GM12878 (cell line): ENCODE measurements around the gene MRPL22. TPM values are rescaled to one million over a fixed set of nuclear protein-coding genes. Genes with fewer than 3 reads are reported as not detected.

Experiments used
- ATAC-seq: fragments of 200-7000 bp; cut with Tn5 transposase; 3 replicates; pipeline ENCODE4 v1.9.1; 2020; ENCODE audit warnings: mild to moderate bottlenecking, moderate library complexity
- BruUV-seq: library from RNA; stranded (reverse); fragments of 400-500 nt; replicated peaks from 2 replicates; lab custom pipeline; 2021; lab: Mats Ljungman, UMichigan
- CTCF ChIA-PET: fragments of 300-600 bp; sonication (Branson Sonifier 250); formaldehyde crosslinking; extraction: SDS; loops from one replicate; lab custom pipeline; 2021; ENCODE audit warnings: inconsistent platforms; lab: Yijun Ruan, JAX
- POLR2A ChIA-PET: fragments of 350-600 bp; formaldehyde crosslinking; extraction: SDS; loops from one replicate; lab custom pipeline; 2021; ENCODE audit warnings: inconsistent platforms; lab: Charles Lee
- RAD21 ChIA-PET: fragments of 300-600 bp; sonication (Branson Sonifier 250); formaldehyde crosslinking; loops from one replicate; lab custom pipeline; 2023; ENCODE audit warnings: antibody characterized with exemption; ENCODE audit not compliant: unreplicated experiment; lab: Charles Lee
- SMC1A ChIA-PET: fragments of 300-600 bp; sonication (Branson Sonifier 250); formaldehyde crosslinking; loops from one replicate; lab custom pipeline; 2023; ENCODE audit not compliant: unreplicated experiment, uncharacterized antibody; lab: Charles Lee
- DNase-seq: peaks from one replicate; pipeline ENCODE4 v3.0.0-alpha.2; 2011; ENCODE audit warnings: low read depth, low spot score
- FAIRE-seq: peaks from 3 replicates; lab custom pipeline; 2011; peaks lifted over from hg19 to GRCh38; lab: Jason Lieb, UNC
- H2AFZ ChIP-seq: 2 replicates; pipeline ENCODE4 v1.6.0; 2011; ENCODE audit warnings: low read depth, low read length, control low read depth; ENCODE audit not compliant: control insufficient read depth
- H3K27ac ChIP-seq: 2 replicates; pipeline ENCODE4 v1.5.1; 2011; ENCODE audit warnings: control low read depth; ENCODE audit not compliant: control insufficient read depth, insufficient read depth
- H3K27me3 ChIP-seq, 2 experiments: replicated peaks in 1 of 2; 2 replicates each; pipeline versions ENCODE4 v1.6.0 to v1.6.1; 2011; ENCODE audit warnings: low read length in 1 of 2; ENCODE audit not compliant: control insufficient read depth in 2 of 2, insufficient read depth in 2 of 2
- H3K36me3 ChIP-seq, 2 experiments: 2 replicates each; pipeline ENCODE4 v1.5.1; 2011; ENCODE audit warnings: low read length in 1 of 2; ENCODE audit not compliant: control insufficient read depth in 2 of 2, insufficient read depth in 2 of 2
- H3K4me1 ChIP-seq: 2 replicates; pipeline ENCODE4 v1.6.1; 2011; ENCODE audit warnings: mild to moderate bottlenecking, low read length, moderate library complexity, mixed read lengths; ENCODE audit not compliant: control insufficient read depth, insufficient read depth
- H3K4me2 ChIP-seq: 2 replicates; pipeline ENCODE4 v1.6.0; 2011; ENCODE audit warnings: control low read depth; ENCODE audit not compliant: control insufficient read depth, insufficient read depth
- H3K4me3 ChIP-seq: fragments of 200-600 bp; sonication (generic); 2 replicates; pipeline ENCODE4 v1.5.1; 2016
- H3K79me2 ChIP-seq: 2 replicates; pipeline ENCODE4 v1.6.0; 2011; ENCODE audit warnings: low read length; ENCODE audit not compliant: control insufficient read depth, insufficient read depth
- H3K9ac ChIP-seq: 2 replicates; pipeline ENCODE4 v1.8.0; 2011; ENCODE audit warnings: low read length, control low read depth, mixed read lengths; ENCODE audit not compliant: control insufficient read depth, insufficient read depth
- H3K9me3 ChIP-seq: replicated peaks from 3 replicates; pipeline ENCODE4 v1.5.1; 2011; ENCODE audit warnings: mild to moderate bottlenecking, low read length; ENCODE audit not compliant: control insufficient read depth, insufficient read depth
- H4K20me1 ChIP-seq: 2 replicates; pipeline ENCODE4 v1.6.0; 2011; ENCODE audit not compliant: control insufficient read depth, insufficient read depth
- BRCA1 ChIP-seq: IDR thresholded peaks from 2 replicates; pipeline ENCODE4 v1.6.1; 2011; ENCODE audit warnings: low read depth, low read length, improper control_type of control experiment
- DPF2 ChIP-seq: fragments of 450-650 bp; IDR thresholded peaks from 2 replicates; pipeline ENCODE4 v1.6.1; 2017; ENCODE audit warnings: mild to moderate bottlenecking
- HDAC2 ChIP-seq: fragments of 200-600 bp; sonication (generic); IDR thresholded peaks from 2 replicates; pipeline ENCODE4 v1.6.1; 2017
- HDGF ChIP-seq: fragments of 450-650 bp; IDR thresholded peaks from 2 replicates; pipeline ENCODE4 v1.6.1; 2016; ENCODE audit warnings: antibody characterized with exemption
- MEF2B ChIP-seq: fragments of 450-650 bp; IDR thresholded peaks from 2 replicates; pipeline ENCODE4 v1.6.1; 2018; ENCODE audit warnings: mild to moderate bottlenecking, moderate library complexity; ENCODE audit not compliant: partially characterized antibody, poor library complexity, severe bottlenecking
- MTA3 ChIP-seq: IDR thresholded peaks from 2 replicates; pipeline ENCODE4 v1.6.1; 2012; ENCODE audit warnings: low read length, inconsistent platforms, borderline replicate concordance
- NFYB ChIP-seq: IDR thresholded peaks from 2 replicates; pipeline ENCODE4 v1.6.1; 2011; ENCODE audit warnings: low read depth, mild to moderate bottlenecking, low read length, improper control_type of control experiment, moderate library complexity; ENCODE audit not compliant: insufficient read depth
- POU2F2 ChIP-seq: IDR thresholded peaks from 3 replicates; pipeline ENCODE4 v1.6.1; 2011; ENCODE audit warnings: low read depth, mild to moderate bottlenecking, low read length, borderline replicate concordance
- SMAD1 ChIP-seq: fragments of 450-650 bp; IDR thresholded peaks from 2 replicates; pipeline ENCODE4 v1.6.1; 2018; ENCODE audit warnings: mild to moderate bottlenecking, low read depth; ENCODE audit not compliant: partially characterized antibody
- SMAD5 ChIP-seq: IDR thresholded peaks from 2 replicates; pipeline ENCODE4 v1.6.1; 2016; ENCODE audit warnings: antibody characterized with exemption, low read depth
- SRF ChIP-seq, 2 experiments: IDR thresholded peaks; 2 replicates each; pipeline ENCODE4 v1.6.1; 2011; ENCODE audit warnings: low read depth in 2 of 2, low read length in 2 of 2, mild to moderate bottlenecking in 1 of 2, moderate library complexity in 1 of 2
- ZNF217 ChIP-seq: fragments of 450-650 bp; IDR thresholded peaks from 2 replicates; pipeline ENCODE4 v1.6.1; 2017; ENCODE audit warnings: antibody characterized with exemption, mild to moderate bottlenecking
- ZSCAN29 ChIP-seq: fragments of 450-650 bp; IDR thresholded peaks from 2 replicates; pipeline ENCODE4 v1.6.1; 2017; ENCODE audit warnings: mild to moderate bottlenecking, moderate library complexity
- in situ Hi-C: fragments of 300-500 bp; cut with MboI; formaldehyde crosslinking; loops from 9 replicates; pipeline ENCODE4 v1.14.3; 2018; ENCODE audit warnings: mixed read lengths
- intact Hi-C: fragments of 100-400 bp; cut with micrococcal nuclease; formaldehyde crosslinking; loops from one replicate; pipeline ENCODE4 v1.14.2; 2022; ENCODE audit not compliant: unreplicated experiment
- polyA plus RNA-seq, 11 experiments: library from polyadenylated mRNA; depleted of rRNA in 4 of 11; unstranded in 6 of 11; stranded (reverse) in 5 of 11; fragments of >200 nt; fragmentation: Nextera tagmentation in 4 of 11; fragmentation: Illumina TruSeq in 1 of 11; extraction: Ambion mirVana in 4 of 11; extraction: Trizol in 1 of 11; gene quantifications; 1 replicate in 1 of 11; 2 replicates in 10 of 11; pipeline versions ENCODE4 v1.2.1 to v1.2.3, GENCODE V29; 2011 to 2016; ENCODE audit warnings: inconsistent platforms in 2 of 11, missing spikeins in 2 of 11, low read depth in 1 of 11
- total RNA-seq, 4 experiments: library from RNA; depleted of rRNA in 3 of 4; stranded (reverse); fragments of >200 nt in 3 of 4; fragmentation: Illumina TruSeq in 1 of 4; extraction: Trizol in 1 of 4; gene quantifications; 2 replicates each; pipeline versions ENCODE4 v1.2.1 to v1.2.3, GENCODE V29; 2013 to 2021
- TF ChIP-seq, protein P1 (sequence below): fragments of 450-650 bp; IDR thresholded peaks from 2 replicates; pipeline ENCODE4 v1.6.1; 2017; ENCODE audit warnings: low read depth, mild to moderate bottlenecking, moderate library complexity
- TF ChIP-seq, protein P2 (sequence below): IDR thresholded peaks from 2 replicates; pipeline ENCODE4 v1.6.1; 2012; ENCODE audit warnings: low read depth, low read length, improper control_type of control experiment
- TF ChIP-seq, protein P3 (sequence below): IDR thresholded peaks from 2 replicates; pipeline ENCODE4 v1.6.1; 2012; ENCODE audit warnings: low read length, inconsistent platforms

The MRPL22 gene
- total and polyA plus RNA-seq, 10 of the 15 experiments (the other 5 are each of a cell fraction or from before 2014, with no cell fraction given) = 29.7 to 318 (median 93.4) TPM

DNA sequence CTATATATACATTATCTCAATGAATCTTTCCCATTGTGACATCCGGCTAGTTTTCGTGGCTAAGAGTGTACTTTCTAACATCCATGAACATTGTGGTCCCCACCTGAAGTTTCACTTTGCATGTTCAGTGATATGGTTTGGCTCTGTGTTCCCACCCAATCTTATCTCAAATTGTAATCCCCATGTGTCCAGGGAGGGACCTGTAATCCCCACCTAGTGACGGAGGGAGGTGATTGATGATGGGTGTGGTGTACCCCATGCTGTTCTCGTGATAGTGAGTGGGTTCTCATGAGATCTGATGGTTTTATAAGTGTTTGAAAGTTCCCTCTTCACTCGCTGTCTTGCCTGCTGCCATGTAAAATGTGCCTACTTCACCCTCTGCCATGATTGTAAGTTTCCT is 28.1 kb downstream of the MRPL22 start (continued):
- no peak for TF ChIP-seq ZNF217
- no peak for TF ChIP-seq POU2F2
- TF ChIP-seq NFYB = no peak
- TF ChIP-seq DPF2 = no peak
- TF ChIP-seq, protein P1, sequence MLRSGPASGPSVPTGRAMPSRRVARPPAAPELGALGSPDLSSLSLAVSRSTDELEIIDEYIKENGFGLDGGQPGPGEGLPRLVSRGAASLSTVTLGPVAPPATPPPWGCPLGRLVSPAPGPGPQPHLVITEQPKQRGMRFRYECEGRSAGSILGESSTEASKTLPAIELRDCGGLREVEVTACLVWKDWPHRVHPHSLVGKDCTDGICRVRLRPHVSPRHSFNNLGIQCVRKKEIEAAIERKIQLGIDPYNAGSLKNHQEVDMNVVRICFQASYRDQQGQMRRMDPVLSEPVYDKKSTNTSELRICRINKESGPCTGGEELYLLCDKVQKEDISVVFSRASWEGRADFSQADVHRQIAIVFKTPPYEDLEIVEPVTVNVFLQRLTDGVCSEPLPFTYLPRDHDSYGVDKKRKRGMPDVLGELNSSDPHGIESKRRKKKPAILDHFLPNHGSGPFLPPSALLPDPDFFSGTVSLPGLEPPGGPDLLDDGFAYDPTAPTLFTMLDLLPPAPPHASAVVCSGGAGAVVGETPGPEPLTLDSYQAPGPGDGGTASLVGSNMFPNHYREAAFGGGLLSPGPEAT = no peak
- TF ChIP-seq, all 136 proteins: peak for 0

DNA sequence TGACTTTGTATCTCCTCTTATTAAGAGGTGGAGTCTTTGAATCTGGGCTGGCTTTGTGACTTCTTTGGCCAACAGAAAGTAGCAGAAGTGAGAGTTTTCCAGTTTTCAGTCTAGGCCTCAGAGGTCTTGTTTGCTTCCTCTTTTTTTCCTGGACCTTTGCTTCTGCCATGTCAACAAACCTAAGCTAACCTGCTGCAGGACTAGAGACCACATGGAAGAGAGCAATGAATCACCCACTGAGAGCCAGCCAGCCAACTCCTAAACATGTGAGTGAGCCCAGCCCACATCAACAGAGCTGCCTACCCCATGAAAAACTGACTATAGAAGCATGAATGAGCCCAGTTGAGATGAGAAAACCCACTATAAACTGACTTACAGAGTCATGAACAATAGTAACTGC is 29.9 kb downstream of the MRPL22 start:
- Histone ChIP-seq H3K4me3 (no peak overlapping the region), H3K9me3 (no peaks in the 10 kb centered on the region; the same call in 2 of the 3 replicates), H3K4me1 (no peaks in the 10 kb centered on the region; the same call in 1 of the 2 replicates), H4K20me1 (no peaks in the 10 kb centered on the region), H2AFZ (no peak overlapping the region), H3K27ac (no peak overlapping the region), H3K79me2 (no peaks in the 10 kb centered on the region), H3K36me3 (peaks cover 4 to 11% of the 10 kb centered on the region in 2 experiments; a peak in 3 of 4 replicates), H3K9ac (no peak overlapping the region), H3K27me3 (no peaks in the 10 kb centered on the region), H3K4me2 (no peak overlapping the region)
- ChIA-PET RAD21 (interaction anchor here (0.7 kb wide), 1 partner anchor 34 kb away, joined by 4 read pairs; no protein-coding TSS in a partner anchor), CTCF (interaction anchor here (0.7 to 2.3 kb wide), 3 partner anchors 14 to 403 kb away, joined by 3 to 9 read pairs (median 3); no protein-coding TSS in a partner anchor), POLR2A (interaction anchor here (0.7 kb wide), 1 partner anchor 137 kb away, joined by 3 read pairs; no protein-coding TSS in a partner anchor), SMC1A (no interaction called here)
- no peak for TF ChIP-seq SRF (IDR thresholded peaks at IDR 0.05; ENCODE audit: low read depth in 2 of 2, low read length in 2 of 2)
- TF ChIP-seq SMAD5 = no peak
- no peak for TF ChIP-seq MEF2B
- TF ChIP-seq SMAD1 = no peak
- TF ChIP-seq HDGF = no peak
- TF ChIP-seq, protein P2, sequence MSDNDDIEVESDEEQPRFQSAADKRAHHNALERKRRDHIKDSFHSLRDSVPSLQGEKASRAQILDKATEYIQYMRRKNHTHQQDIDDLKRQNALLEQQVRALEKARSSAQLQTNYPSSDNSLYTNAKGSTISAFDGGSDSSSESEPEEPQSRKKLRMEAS = no peak
- no peak for TF ChIP-seq MTA3
- TF ChIP-seq, protein P3, sequence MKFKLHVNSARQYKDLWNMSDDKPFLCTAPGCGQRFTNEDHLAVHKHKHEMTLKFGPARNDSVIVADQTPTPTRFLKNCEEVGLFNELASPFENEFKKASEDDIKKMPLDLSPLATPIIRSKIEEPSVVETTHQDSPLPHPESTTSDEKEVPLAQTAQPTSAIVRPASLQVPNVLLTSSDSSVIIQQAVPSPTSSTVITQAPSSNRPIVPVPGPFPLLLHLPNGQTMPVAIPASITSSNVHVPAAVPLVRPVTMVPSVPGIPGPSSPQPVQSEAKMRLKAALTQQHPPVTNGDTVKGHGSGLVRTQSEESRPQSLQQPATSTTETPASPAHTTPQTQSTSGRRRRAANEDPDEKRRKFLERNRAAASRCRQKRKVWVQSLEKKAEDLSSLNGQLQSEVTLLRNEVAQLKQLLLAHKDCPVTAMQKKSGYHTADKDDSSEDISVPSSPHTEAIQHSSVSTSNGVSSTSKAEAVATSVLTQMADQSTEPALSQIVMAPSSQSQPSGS = no peak
- no peak for TF ChIP-seq ZSCAN29
- TF ChIP-seq BRCA1 = no peak
- TF ChIP-seq HDAC2 = no peak
- ATAC-seq (no peak), FAIRE-seq (no peak), DNase-seq (no peak)
- BruUV-seq = no TSS peak
- in situ Hi-C loops = no loop called here
- intact Hi-C loops = loop anchor here (10.0 kb wide), 1 partner anchor 174 kb away; no protein-coding TSS in a partner anchor
